Jurkat, Clone E6-1 (cell line): ENCODE measurements around the gene PMM2.

Experiments
- DNase-seq: peaks from one replicate; pipeline ENCODE4 v3.0.0-alpha.2; 2011; ENCODE audit warnings: low read depth, low spot score
- H3K4me3 ChIP-seq: 2 replicates; pipeline ENCODE4 v1.5.1; 2011; ENCODE audit warnings: mild to moderate bottlenecking, low read length, control low read depth, moderate library complexity

The PMM2 gene

GRCh38 chr16:8894736-8895334, 97.2 kb downstream of the PMM2 start:
- DNase-seq = no peak
- no peak overlapping the region for H3K4me3 ChIP-seq

- no peak for DNase-seq
Observed at GRCh38 chr16:8898660-8899318, 101.2 kb downstream of the PMM2 start.

More at GRCh38 chr16:8898660-8899318, 101.2 kb downstream of the PMM2 start:
- no peak overlapping the region for H3K4me3 ChIP-seq
